HepG2 (cell line): ENCODE data around the gene SEPTIN12. TPM values are rescaled to one million over a fixed set of nuclear protein-coding genes. Genes with fewer than 3 reads are reported as not detected.
A peak's percentile ranks its signal among the peaks of the same experiment; 100 is the strongest.

ENCODE experiments used
- ATAC-seq: fragments of 200-7000 bp; cut with Tn5 transposase; 3 replicates; pipeline ENCODE4 v1.9.1; 2020; ENCODE audit warnings: mild to moderate bottlenecking, moderate library complexity
- BruUV-seq: library from RNA; stranded (reverse); fragments of 400-500 nt; replicated peaks from 2 replicates; lab custom pipeline; 2021; lab: Mats Ljungman, UMichigan
- CTCF ChIA-PET: fragments of 300-600 bp; formaldehyde crosslinking; extraction: SDS; loops from one replicate; lab custom pipeline; 2021; ENCODE audit warnings: low total read pairs, inconsistent platforms, low intra/inter-chr PET ratio; lab: Yijun Ruan, JAX
- POLR2A ChIA-PET: fragments of 350-600 bp; sonication (Branson Sonifier 250); formaldehyde crosslinking; loops from one replicate; lab custom pipeline; 2020; ENCODE audit warnings: antibody characterized with exemption, inconsistent platforms; lab: Yijun Ruan, JAX
- DNase-seq: peaks from one replicate; pipeline ENCODE4 v3.0.0-alpha.2; 2015; ENCODE audit warnings: low spot score
- FAIRE-seq: peaks from 3 replicates; lab custom pipeline; 2011; peaks lifted over from hg19 to GRCh38; lab: Jason Lieb, UNC
- H2AFZ ChIP-seq: one replicate; pipeline ENCODE4 v1.6.1; 2011; ENCODE audit warnings: low read length, inconsistent platforms
- H3K27ac ChIP-seq: fragments of 300-600 bp; 3 replicates; pipeline ENCODE4 v1.8.0; 2011; ENCODE audit warnings: mixed run types, mild to moderate bottlenecking, mixed read lengths, low read length, inconsistent platforms; ENCODE audit not compliant: insufficient read depth; ENCODE audit errors: extremely low read length
- H3K27me3 ChIP-seq, 2 experiments: fragments of 200-600 bp in 1 of 2; 2 replicates in 1 of 2; 3 replicates in 1 of 2; pipeline versions ENCODE4 v1.6.0 to v1.8.0; 2011; ENCODE audit warnings: low read length in 2 of 2, mild to moderate bottlenecking in 2 of 2, moderate library complexity in 2 of 2, inconsistent platforms in 1 of 2; ENCODE audit not compliant: insufficient read depth in 2 of 2, control insufficient read depth in 1 of 2
- H3K36me3 ChIP-seq, 2 experiments: fragments of 200-600 bp in 1 of 2; replicated peaks in 1 of 2; 2 replicates in 1 of 2; 3 replicates in 1 of 2; pipeline versions ENCODE4 v1.5.1 to v1.8.0; 2011; ENCODE audit warnings: low read length in 2 of 2, inconsistent platforms in 1 of 2; ENCODE audit not compliant: insufficient read depth in 2 of 2, control insufficient read depth in 1 of 2
- H3K4me1 ChIP-seq: 2 replicates; pipeline ENCODE4 v1.5.1; 2012; ENCODE audit warnings: low read length, inconsistent platforms; ENCODE audit not compliant: insufficient read depth
- H3K4me2 ChIP-seq: 2 replicates; pipeline ENCODE4 v1.6.0; 2011; ENCODE audit warnings: low read depth, low read length, inconsistent platforms
- H3K4me3 ChIP-seq, 3 experiments: fragments of 200-600 bp in 1 of 3; sonication (generic), shearing (Covaris generic) in 1 of 3; replicated peaks in 1 of 3; 2 replicates each; pipeline ENCODE4 v1.5.1; 2011 to 2016; ENCODE audit warnings: low read length in 3 of 3, inconsistent platforms in 2 of 3, low read depth in 2 of 3, mild to moderate bottlenecking in 2 of 3, control low read depth in 1 of 3, mixed read lengths in 1 of 3; ENCODE audit not compliant: insufficient read depth in 1 of 3
- H3K79me2 ChIP-seq: one replicate; pipeline ENCODE4 v1.6.1; 2011; ENCODE audit warnings: low read length, inconsistent platforms; ENCODE audit not compliant: insufficient read depth
- H3K9ac ChIP-seq: 2 replicates; pipeline ENCODE4 v1.6.0; 2011; ENCODE audit warnings: mild to moderate bottlenecking, low read depth, low read length, inconsistent platforms; ENCODE audit not compliant: insufficient read depth
- H3K9me3 ChIP-seq: 2 replicates; pipeline ENCODE4 v1.5.1; 2012; ENCODE audit warnings: mild to moderate bottlenecking, low read length
- H4K20me1 ChIP-seq: 2 replicates; pipeline ENCODE4 v1.6.0; 2011; ENCODE audit warnings: inconsistent platforms, mild to moderate bottlenecking, low read length, moderate library complexity; ENCODE audit not compliant: insufficient read depth
- FOXO1 ChIP-seq: sonication (generic); formaldehyde crosslinking; IDR thresholded peaks from 2 replicates; pipeline ENCODE4 v1.4.0; 2020; ENCODE audit warnings: missing genetic modification reagents
- ZBTB25 ChIP-seq: IDR thresholded peaks from 2 replicates; pipeline ENCODE4 v1.6.1; 2018; ENCODE audit warnings: missing genetic modification reagents
- ZMYM3 ChIP-seq: sonication (generic); formaldehyde crosslinking; IDR thresholded peaks from 2 replicates; pipeline ENCODE4 v1.5.1; 2020; ENCODE audit warnings: mild to moderate bottlenecking, missing genetic modification reagents
- ZNF616 ChIP-seq: sonication (generic); formaldehyde crosslinking; IDR thresholded peaks from 2 replicates; pipeline ENCODE4 v1.5.0; 2020; ENCODE audit warnings: low read depth, mild to moderate bottlenecking, missing genetic modification reagents
- ZNF629 ChIP-seq: sonication (generic); formaldehyde crosslinking; conservative IDR thresholded peaks from 2 replicates; pipeline ENCODE4 v1.5.0; 2020; ENCODE audit warnings: missing genetic modification reagents
- ZNF652 ChIP-seq: IDR thresholded peaks from 2 replicates; pipeline ENCODE4 v1.6.1; 2016; ENCODE audit warnings: low read depth, borderline replicate concordance
- ZNF687 ChIP-seq: sonication (generic); formaldehyde crosslinking; IDR thresholded peaks from 2 replicates; pipeline ENCODE4 v1.5.1; 2020; ENCODE audit warnings: mild to moderate bottlenecking, missing genetic modification reagents, moderate library complexity
- ZNF776 ChIP-seq: sonication (generic); formaldehyde crosslinking; IDR thresholded peaks from 2 replicates; pipeline ENCODE4 v1.4.0; 2020; ENCODE audit warnings: mild to moderate bottlenecking, missing genetic modification reagents
- WGBS: methylation state at CpG from one replicate; pipeline ENCODE4 v1.1.6; 2017; ENCODE audit warnings: low lambda C conversion rate; 5-methylcytosine and 5-hydroxymethylcytosine counted together
- in situ Hi-C: cut with HindIII; loops from 2 replicates; pipeline ENCODE4 v1.10.0; 2017; ENCODE audit warnings: low pct_unique_long_range_greater_than_20kb; ENCODE audit not compliant: extremely low pct_ligation_motif_present
- intact Hi-C: fragments of 100-400 bp; cut with micrococcal nuclease; formaldehyde crosslinking; loops from one replicate; pipeline ENCODE4 v1.10.0; 2022; ENCODE audit not compliant: unreplicated experiment
- polyA plus RNA-seq, 8 experiments: library from polyadenylated mRNA; depleted of rRNA in 3 of 8; stranded (reverse) in 7 of 8; unstranded in 1 of 8; fragments of >200 nt; fragmentation: Illumina TruSeq in 4 of 8; extraction: Trizol in 4 of 8; gene quantifications; 2 replicates each; pipeline versions ENCODE4 v1.2.1 to v1.2.3, GENCODE V29; 2011 to 2016; ENCODE audit warnings: low read depth in 4 of 8, missing spikeins in 1 of 8, mixed read lengths in 1 of 8; ENCODE audit not compliant: insufficient read depth in 1 of 8
- total RNA-seq, 5 experiments: library from RNA; depleted of rRNA; stranded (reverse); fragments of >200 nt; fragmentation: Illumina TruSeq; extraction: Trizol; gene quantifications; 2 replicates each; pipeline ENCODE4 v1.2.3, GENCODE V29; 2016; ENCODE audit warnings: low read depth in 1 of 5
- TF ChIP-seq, protein P1 (sequence below): sonication (generic); formaldehyde crosslinking; IDR thresholded peaks from 2 replicates; pipeline ENCODE4 v1.4.0; 2020; ENCODE audit warnings: missing genetic modification reagents

SEPTIN12 gene
- total and polyA plus RNA-seq, 2 of the 13 experiments (the other 11 are each of a cell fraction or from before 2014, with no cell fraction given): 0.22 TPM; not detected in 1

GRCh38 chr16:4776141-4776705, 11.9 kb downstream of the SEPTIN12 start:
- 49% methylated on average over 2 of the region's 2 CpGs for WGBS
- POLR2A ChIA-PET: no interaction called here
- no peak overlapping the region for H3K4me2 ChIP-seq

DNA sequence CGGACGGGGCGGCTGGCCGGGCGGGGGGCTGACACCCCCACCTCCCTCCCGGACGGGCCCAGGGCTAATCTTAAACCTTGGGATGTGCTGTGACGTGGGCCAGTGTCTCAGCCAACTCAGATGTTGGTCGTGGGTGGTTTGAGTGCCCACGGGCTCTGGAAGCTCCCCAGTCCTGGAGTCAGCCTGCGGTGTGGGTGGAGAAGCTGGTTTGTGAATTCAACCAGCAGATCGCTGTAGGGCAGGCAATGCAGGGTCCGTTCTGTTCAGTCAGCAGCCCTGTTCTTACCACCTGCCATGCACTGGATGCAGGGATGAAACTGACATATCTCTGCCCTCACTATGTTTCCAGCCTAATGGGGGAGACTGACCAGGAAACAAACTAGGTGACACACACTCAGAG, 13.1 kb downstream of the SEPTIN12 start:
- DNase-seq (no peak), ATAC-seq (peak; percentile 80), FAIRE-seq (no peak)
- Histone ChIP-seq H2AFZ (no peak overlapping the region), H3K4me3 (peak overlapping the region; percentile 24 to 65 (median 34); a peak in 3 of 6 replicates), H3K27ac (no peak overlapping the region), H3K79me2 (no peaks in the 10 kb centered on the region), H3K9me3 (no peaks in the 10 kb centered on the region), H4K20me1 (no peaks in the 10 kb centered on the region), H3K4me1 (peaks cover 31% of the 10 kb centered on the region), H3K9ac (no peak overlapping the region), H3K36me3 (no peaks in the 10 kb centered on the region), H3K27me3 (no peaks in the 10 kb centered on the region; a peak in 1 of 5 replicates), H3K4me2 (peak overlapping the region; percentile 71)
- POLR2A ChIA-PET: no interaction called here
- intact Hi-C loops (no loop called here), in situ Hi-C loops (no loop called here)
- BruUV-seq: no TSS peak
- CTCF ChIA-PET: no interaction called here
- WGBS: 6% methylated on average over 2 of the region's 13 CpGs
- TF ChIP-seq FOXO1 (CRISPR knock-in tag) (no peak), ZNF652 (CRISPR knock-in tag) (no peak), ZNF687 (CRISPR knock-in tag) (peak; percentile 21; the same call in 1 of the 2 replicates), ZNF616 (CRISPR knock-in tag) (no peak), ZNF776 (CRISPR knock-in tag) (no peak)
- TF ChIP-seq, protein P1, sequence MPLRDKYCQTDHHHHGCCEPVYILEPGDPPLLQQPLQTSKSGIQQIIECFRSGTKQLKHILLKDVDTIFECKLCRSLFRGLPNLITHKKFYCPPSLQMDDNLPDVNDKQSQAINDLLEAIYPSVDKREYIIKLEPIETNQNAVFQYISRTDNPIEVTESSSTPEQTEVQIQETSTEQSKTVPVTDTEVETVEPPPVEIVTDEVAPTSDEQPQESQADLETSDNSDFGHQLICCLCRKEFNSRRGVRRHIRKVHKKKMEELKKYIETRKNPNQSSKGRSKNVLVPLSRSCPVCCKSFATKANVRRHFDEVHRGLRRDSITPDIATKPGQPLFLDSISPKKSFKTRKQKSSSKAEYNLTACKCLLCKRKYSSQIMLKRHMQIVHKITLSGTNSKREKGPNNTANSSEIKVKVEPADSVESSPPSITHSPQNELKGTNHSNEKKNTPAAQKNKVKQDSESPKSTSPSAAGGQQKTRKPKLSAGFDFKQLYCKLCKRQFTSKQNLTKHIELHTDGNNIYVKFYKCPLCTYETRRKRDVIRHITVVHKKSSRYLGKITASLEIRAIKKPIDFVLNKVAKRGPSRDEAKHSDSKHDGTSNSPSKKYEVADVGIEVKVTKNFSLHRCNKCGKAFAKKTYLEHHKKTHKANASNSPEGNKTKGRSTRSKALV (CRISPR knock-in tag): no peak

More at GRCh38 chr16:4776141-4776705, 11.9 kb downstream of the SEPTIN12 start:
- intact Hi-C loops (no loop called here), in situ Hi-C loops (no loop called here)
- FAIRE-seq: no peak
- no peaks in the 10 kb centered on the region for H3K79me2 ChIP-seq
- H3K4me3 ChIP-seq: no peak overlapping the region
- peaks cover 42% of the 10 kb centered on the region for H3K4me1 ChIP-seq
- H2AFZ ChIP-seq: no peak overlapping the region
- H4K20me1 ChIP-seq: no peaks in the 10 kb centered on the region
- DNase-seq: no peak
- CTCF ChIA-PET: no interaction called here
- TF ChIP-seq ZBTB25 (CRISPR knock-in tag) (no peak), ZMYM3 (CRISPR knock-in tag) (0 out of 2 replicates have a peak, but pooled peaks have one; percentile 35), ZNF629 (CRISPR knock-in tag) (peak; percentile 73)
- TF ChIP-seq, all 625 proteins: peak for 2
- Histone ChIP-seq H3K9ac (no peak overlapping the region), H3K27me3 (no peaks in the 10 kb centered on the region; a peak in 1 of 5 replicates), H3K36me3 (no peaks in the 10 kb centered on the region), H3K27ac (no peak overlapping the region), H3K9me3 (no peaks in the 10 kb centered on the region)
- no TSS peak for BruUV-seq
- ATAC-seq: no peak
